Right lobe of liver (tissue), 6 donors: Measurements from ENCODE around the gene POSTN. TPM values are rescaled to one million over a fixed set of nuclear protein-coding genes. Genes with fewer than 3 reads are reported as not detected.

Source experiments
- ATAC-seq, 4 donors: fragments of 200-7000 bp; cut with Tn5 transposase; one replicate each; pipeline ENCODE4 v1.9.1; 2020; ENCODE audit warnings: mild to moderate bottlenecking in 4 of 4, moderate library complexity in 4 of 4
- DNase-seq, 3 donors: peaks; one replicate each; pipeline ENCODE4 v3.0.0-alpha.2; 2020
- H3K27ac ChIP-seq, 3 donors: fragments of 200-600 bp; one replicate each; pipeline ENCODE4 v1.8.0; 2022
- H3K27me3 ChIP-seq, 2 donors: fragments of 200-600 bp; one replicate each; pipeline ENCODE4 v1.8.0; 2022
- H3K36me3 ChIP-seq, 4 donors: fragments of 200-600 bp; sonication (generic) in 1 of 4; one replicate each; pipeline versions ENCODE4 v1.5.1 to v1.8.0; 2017 to 2022; ENCODE audit warnings: control low read depth in 1 of 4
- H3K4me1 ChIP-seq, 4 donors: fragments of 200-600 bp; sonication (generic) in 1 of 4; one replicate each; pipeline versions ENCODE4 v1.5.1 to v1.8.0; 2017 to 2022; ENCODE audit warnings: control low read depth in 1 of 4
- H3K4me3 ChIP-seq, 3 donors: fragments of 200-600 bp; one replicate each; pipeline ENCODE4 v1.8.0; 2022
- H3K9me3 ChIP-seq, 4 donors: fragments of 200-600 bp; sonication (generic) in 1 of 4; one replicate each; pipeline versions ENCODE4 v1.5.1 to v1.8.0; 2017 to 2022; ENCODE audit warnings: control low read depth in 1 of 4
- CTCF ChIP-seq, 4 donors: fragments of 200-600 bp in 3 of 4; fragments of 450-650 bp in 1 of 4; IDR thresholded peaks; one replicate each; pipeline versions ENCODE4 v1.5.1 to v1.8.0; 2016 to 2022; ENCODE audit warnings: antibody characterized with exemption in 4 of 4, mild to moderate bottlenecking in 2 of 4
- POLR2A ChIP-seq: fragments of 450-650 bp; IDR thresholded peaks from one replicate; pipeline ENCODE4 v1.6.1; 2017; ENCODE audit warnings: antibody characterized with exemption, mild to moderate bottlenecking
- WGBS: methylation state at CpG from one replicate; pipeline ENCODE4 v1.1.6; 2018; ENCODE audit warnings: low coverage, low lambda C conversion rate; ENCODE audit not compliant: insufficient coverage; ENCODE audit errors: missing lambda C conversion rate; 5-methylcytosine and 5-hydroxymethylcytosine counted together
- intact Hi-C, 2 donors: fragments of 100-400 bp; cut with DNase I; formaldehyde crosslinking; loops; one replicate each; pipeline versions ENCODE4 v1.11.2 to v1.14.1; 2022
- total RNA-seq, 6 experiments: library from RNA; depleted of rRNA in 2 of 6; stranded (reverse); fragments of >200 nt in 2 of 6; fragmentation: NEBNext Ultra II Directional in 3 of 6; extraction: Animal tissue kit (Norgen Biotek cat#: 25700) in 3 of 6; gene quantifications; one replicate each; pipeline versions ENCODE4 v1.1.0 to v1.2.4, GENCODE V29; 2016 to 2023
- donor health status: DM: no; HTN: yes; CAD: no.
- donor health status: DM: no; HTN: no; CAD: no.
- donor health status: DM: no; HTN: no; CAD: no.
- donor health status: DM: no; HTN: yes; CAD: no.
- donor health status: DM: no; HTN: yes; CAD: no.

POSTN gene
- total RNA-seq, 6 experiments from 2014 or later: 0.42 to 2.6 (median 0.64) TPM

GRCh38 chr13:37529751-37530385 is 68.7 kb downstream of the POSTN start:
- intact Hi-C loops: no loop called here
- ATAC-seq: no peak
- Histone ChIP-seq H3K27ac (no peak overlapping the region), H3K36me3 (no peaks in the 10 kb centered on the region), H3K4me1 (no peaks in the 10 kb centered on the region), H3K4me3 (no peak overlapping the region), H3K9me3 (no peaks in the 10 kb centered on the region), H3K27me3 (no peaks in the 10 kb centered on the region)
- 32% methylated on average over 2 of the region's 2 CpGs for WGBS
- DNase-seq: no peak
- TF ChIP-seq CTCF (IDR thresholded peaks at IDR 0.05) (no peak), POLR2A (no peak)

- no peaks in the 10 kb centered on the region for H3K9me3 ChIP-seq
- TF ChIP-seq CTCF (IDR thresholded peaks at IDR 0.05) (no peak), POLR2A (no peak)
- DNase-seq: no peak
Measured at GRCh38 chr13:37526710-37527473, 71.7 kb downstream of the POSTN start.

GRCh38 chr13:37515226-37515625 is 83.3 kb downstream of the POSTN start:
- Histone ChIP-seq H3K4me1 (no peaks in the 10 kb centered on the region), H3K27me3 (no peaks in the 10 kb centered on the region), H3K4me3 (no peak overlapping the region), H3K27ac (no peak overlapping the region), H3K36me3 (no peaks in the 10 kb centered on the region), H3K9me3 (no peaks in the 10 kb centered on the region)
- TF ChIP-seq CTCF (IDR thresholded peaks at IDR 0.05) (no peak), POLR2A (no peak)
- WGBS: 58% methylated on average over 1 of the region's 1 CpG
- intact Hi-C loops: no loop called here
- DNase-seq (no peak), ATAC-seq (no peak)

More at GRCh38 chr13:37526710-37527473, 71.7 kb downstream of the POSTN start:
- intact Hi-C loops: no loop called here
- no peak for ATAC-seq
- H3K4me3 ChIP-seq: no peak overlapping the region
- no peaks in the 10 kb centered on the region for H3K27me3 ChIP-seq
- H3K36me3 ChIP-seq: no peaks in the 10 kb centered on the region
- WGBS: 58% methylated on average over 3 of the region's 3 CpGs
- no peak overlapping the region for H3K27ac ChIP-seq
- no peaks in the 10 kb centered on the region for H3K4me1 ChIP-seq
